ENCODE results near the gene FOXI1. TPM values are rescaled to one million over a fixed set of nuclear protein-coding genes. Genes with fewer than 3 reads are reported as not detected.

FOXI1 gene
- total and polyA plus RNA-seq, 2 donors (not counting 3 experiments of a cell fraction or from before 2014, with no cell fraction given): not detected

- Histone ChIP-seq H3K9ac (replicated peaks; ENCODE audit: extremely low read depth, insufficient read depth, low read length) (no peak overlapping the region), H3K4me2 (ENCODE audit: insufficient read depth, low read length) (no peak overlapping the region), H3K27me3 (ENCODE audit: control insufficient read depth in 2 of 2, insufficient read depth in 2 of 2, low read length in 2 of 2) (no peaks in the 10 kb centered on the region), H3K79me2 (ENCODE audit: control insufficient read depth, insufficient read depth, low read length) (no peaks in the 10 kb centered on the region), H3K9me1 (replicated peaks; ENCODE audit: control insufficient read depth, extremely low read depth, insufficient read depth, low read length) (no peaks in the 10 kb centered on the region), H3K36me3 (ENCODE audit: control insufficient read depth in 2 of 2, extremely low read depth in 1 of 2, insufficient read depth in 2 of 2, low read length in 2 of 2) (no peaks in the 10 kb centered on the region), H3K4me1 (ENCODE audit: control insufficient read depth, extremely low read depth, insufficient read depth, low read length) (no peaks in the 10 kb centered on the region), H3K27ac (ENCODE audit: insufficient read depth, low read depth, low read length) (no peak overlapping the region), H2AFZ (ENCODE audit: low read depth, low read length) (no peak overlapping the region), H4K20me1 (replicated peaks; ENCODE audit: control insufficient read depth, extremely low read depth, insufficient read depth, low read length) (no peaks in the 10 kb centered on the region), H3K4me3 (replicated peaks in 1 of 3; ENCODE audit: insufficient read depth in 1 of 3, low read depth in 1 of 3, low read length in 3 of 3) (no peak overlapping the region), H3K9me3 (replicated peaks; ENCODE audit: control insufficient read depth, insufficient read depth, low read length) (no peaks in the 10 kb centered on the region)
- no TSS peak for BruUV-seq (replicated peaks)
- TF ChIP-seq CTCF (IDR thresholded peaks at IDR 0.05; ENCODE audit: extremely low read depth in 1 of 2, insufficient read depth in 1 of 2, low read depth in 1 of 2, low read length in 2 of 2) (no peak), MAX (IDR thresholded peaks at IDR 0.05; ENCODE audit: insufficient read depth, insufficient read length) (no peak), POLR2AphosphoS5 (IDR thresholded peaks at IDR 0.05; ENCODE audit: insufficient read depth, low read depth, low read length) (no peak), MYC (IDR thresholded peaks at IDR 0.05; ENCODE audit: low read depth, low read length) (no peak), GATA2 (IDR thresholded peaks at IDR 0.05; ENCODE audit: insufficient read depth, insufficient read length, low read depth, low read length) (no peak)
- FAIRE-seq (no peak), DNase-seq (ENCODE audit: low read depth, low spot score) (no peak)
- intact Hi-C loops (cut with micrococcal nuclease) (loop anchor here (5.0 kb wide), 1 partner anchor 164 kb away; no protein-coding TSS in a partner anchor), dilution Hi-C loops (cut with MboI; ENCODE audit: extremely low pct_ligation_motif_present, low sequenced_read_pairs) (no loop called here)
- ChIA-PET CTCF (interaction anchor here (5.6 to 7.4 kb wide), 2 partner anchors 78 to 115 kb away, joined by 173 to 252 read pairs; no protein-coding TSS in a partner anchor), POLR2A (no interaction called here)
These were observed 2.2 kb upstream of the FOXI1 start for GRCh38 chr5:170103447-170103846.

- Histone ChIP-seq H3K9me1 (replicated peaks; ENCODE audit: control insufficient read depth, extremely low read depth, insufficient read depth, low read length) (no peaks in the 10 kb centered on the region), H3K36me3 (ENCODE audit: control insufficient read depth in 2 of 2, extremely low read depth in 1 of 2, insufficient read depth in 2 of 2, low read length in 2 of 2) (no peaks in the 10 kb centered on the region), H3K4me1 (ENCODE audit: control insufficient read depth, extremely low read depth, insufficient read depth, low read length) (no peaks in the 10 kb centered on the region), H3K9ac (replicated peaks; ENCODE audit: extremely low read depth, insufficient read depth, low read length) (no peak overlapping the region), H3K27ac (ENCODE audit: insufficient read depth, low read depth, low read length) (no peak overlapping the region), H3K79me2 (ENCODE audit: control insufficient read depth, insufficient read depth, low read length) (no peaks in the 10 kb centered on the region), H3K4me3 (replicated peaks in 1 of 3; ENCODE audit: insufficient read depth in 1 of 3, low read depth in 1 of 3, low read length in 3 of 3) (no peak overlapping the region), H3K4me2 (ENCODE audit: insufficient read depth, low read length) (no peak overlapping the region), H3K9me3 (replicated peaks; ENCODE audit: control insufficient read depth, insufficient read depth, low read length) (no peaks in the 10 kb centered on the region), H2AFZ (ENCODE audit: low read depth, low read length) (no peak overlapping the region), H3K27me3 (ENCODE audit: control insufficient read depth in 2 of 2, insufficient read depth in 2 of 2, low read length in 2 of 2) (no peaks in the 10 kb centered on the region), H4K20me1 (replicated peaks; ENCODE audit: control insufficient read depth, extremely low read depth, insufficient read depth, low read length) (no peaks in the 10 kb centered on the region)
- DNase-seq (ENCODE audit: low read depth, low spot score): no peak
- no peak for FAIRE-seq
- ChIA-PET CTCF (interaction anchor here (5.6 to 7.4 kb wide), 2 partner anchors 77 to 114 kb away, joined by 173 to 252 read pairs; no protein-coding TSS in a partner anchor), POLR2A (no interaction called here)
- dilution Hi-C loops (cut with MboI; ENCODE audit: extremely low pct_ligation_motif_present, low sequenced_read_pairs) (no loop called here), intact Hi-C loops (cut with micrococcal nuclease) (loop anchor here (5.0 kb wide), 1 partner anchor 163 kb away; no protein-coding TSS in a partner anchor)
- TF ChIP-seq JUN (IDR thresholded peaks at IDR 0.05; ENCODE audit: borderline replicate concordance, insufficient read depth, insufficient read length, low read depth) (no peak), POLR2A (IDR thresholded peaks at IDR 0.05; ENCODE audit: low read depth, low read length) (no peak), MAX (IDR thresholded peaks at IDR 0.05; ENCODE audit: insufficient read depth, insufficient read length) (no peak), FOS (IDR thresholded peaks at IDR 0.05; ENCODE audit: borderline replicate concordance, insufficient read depth, low read length) (no peak), POLR2AphosphoS5 (IDR thresholded peaks at IDR 0.05; ENCODE audit: insufficient read depth, low read depth, low read length) (no peak), EZH2 (IDR thresholded peaks at IDR 0.05; ENCODE audit: borderline replicate concordance, low read depth, low read length, severe bottlenecking) (no peak), MYC (IDR thresholded peaks at IDR 0.05; ENCODE audit: low read depth, low read length) (no peak), CTCF (IDR thresholded peaks at IDR 0.05; ENCODE audit: extremely low read depth in 1 of 2, insufficient read depth in 1 of 2, low read depth in 1 of 2, low read length in 2 of 2) (no peak), GATA2 (IDR thresholded peaks at IDR 0.05; ENCODE audit: insufficient read depth, insufficient read length, low read depth, low read length) (no peak)
- no TSS peak for BruUV-seq (replicated peaks)
These were observed 1.4 kb upstream of the FOXI1 start for GRCh38 chr5:170104299-170104698.
